Adrenal gland (tissue), 5 donors: ENCODE data around the gene ABCB11.

ENCODE experiments used
- CTCF ChIP-seq, 6 experiments: fragments of 450-650 bp in 4 of 6; fragments of 200-600 bp in 2 of 6; sonication (generic) in 1 of 6; IDR thresholded peaks; 1 replicate in 5 of 6; 2 replicates in 1 of 6; pipeline versions ENCODE4 v1.5.1 to v1.8.0; 2016 to 2021; ENCODE audit warnings: antibody characterized with exemption in 6 of 6, mild to moderate bottlenecking in 2 of 6, moderate library complexity in 1 of 6
- POLR2A ChIP-seq, 2 donors: fragments of 450-650 bp; IDR thresholded peaks; one replicate each; pipeline ENCODE4 v1.6.1; 2017; ENCODE audit warnings: antibody characterized with exemption in 2 of 2, mild to moderate bottlenecking in 2 of 2, moderate library complexity in 1 of 2
- donor health status: DM: no; HTN: no; CAD: no.

- no peak for TF ChIP-seq CTCF (IDR thresholded peaks at IDR 0.05)
- TF ChIP-seq POLR2A (IDR thresholded peaks at IDR 0.05) = no peak
Measured at GRCh38 chr2:168897449-168897848, 133.7 kb downstream of the ABCB11 start.
